Measurements from ENCODE around the gene CELF4. TPM values are rescaled to one million over a fixed set of nuclear protein-coding genes. Genes with fewer than 3 reads are reported as not detected.

CELF4 gene
- total RNA-seq, 1 experiment from 2014 or later: 3.7 TPM

DNA sequence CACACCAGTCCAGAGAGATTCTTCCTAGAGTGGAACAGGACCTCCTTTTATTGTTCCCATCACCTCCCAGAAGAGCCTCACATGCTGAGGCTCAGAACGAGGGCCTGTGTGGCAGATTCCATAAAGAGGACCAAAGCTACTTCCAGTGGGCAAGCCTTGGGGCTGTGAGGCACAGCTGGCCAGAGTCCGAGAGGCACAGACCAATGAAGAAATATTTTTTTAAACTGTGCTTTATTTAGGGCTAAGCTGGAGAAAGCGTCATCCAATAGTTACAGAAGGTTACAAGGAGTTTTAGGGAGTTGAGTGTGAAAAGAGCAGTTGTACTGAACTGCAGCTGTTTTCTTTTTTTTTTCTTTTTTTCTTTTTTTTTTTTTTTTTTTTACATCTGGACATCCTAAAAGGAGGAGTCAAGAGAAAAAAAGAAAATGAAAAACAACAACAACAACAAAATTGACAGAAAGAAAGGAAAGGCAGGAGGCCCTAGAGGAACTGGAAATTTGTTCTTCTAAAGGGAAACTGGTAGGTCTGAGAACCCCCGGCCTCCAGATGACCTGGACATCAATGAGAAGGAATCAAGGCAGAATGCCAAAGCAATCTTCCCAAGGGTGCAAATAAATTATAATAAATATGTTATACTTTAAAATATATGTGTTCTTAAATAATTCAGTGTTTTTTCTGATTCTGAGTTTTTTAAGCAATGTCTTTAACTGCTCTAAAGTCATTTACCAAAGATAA, 322.6 kb downstream of the CELF4 start:
- Histone ChIP-seq H3K36me3 (replicated peaks; ENCODE audit: control insufficient read depth, insufficient read depth, low read length) (no peaks in the 10 kb centered on the region), H3K27me3 (ENCODE audit: control insufficient read depth, insufficient read depth, low read length) (peaks cover 18% of the 10 kb centered on the region; the same call in 1 of the 2 replicates), H3K4me3 (ENCODE audit: insufficient read depth, low read depth, low read length) (no peak overlapping the region)
- no peak for DNase-seq

DNA sequence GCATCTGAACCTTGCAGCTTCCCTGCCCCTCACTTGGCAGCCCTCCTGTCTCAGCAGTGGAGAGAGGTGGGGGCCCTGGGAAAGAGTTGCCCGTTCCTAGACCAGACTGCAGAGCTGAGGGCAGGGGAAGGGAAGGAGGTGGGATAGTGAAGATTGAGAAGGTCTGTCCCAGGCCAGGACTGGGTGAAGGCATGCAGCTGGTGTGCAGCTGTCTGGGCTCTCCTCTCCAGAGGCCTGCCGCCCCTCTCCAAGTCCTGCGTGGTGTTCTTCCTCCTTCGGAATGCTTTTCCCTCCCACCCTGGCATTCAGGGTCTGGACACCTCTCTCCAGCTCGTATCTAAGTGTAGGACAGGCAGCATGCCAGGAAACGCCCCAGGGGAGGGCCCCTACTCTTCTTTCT, 323.5 kb downstream of the CELF4 start:
- Histone ChIP-seq H3K4me3 (ENCODE audit: insufficient read depth, low read depth, low read length) (no peak overlapping the region), H3K36me3 (replicated peaks; ENCODE audit: control insufficient read depth, insufficient read depth, low read length) (no peaks in the 10 kb centered on the region), H3K27me3 (ENCODE audit: control insufficient read depth, insufficient read depth, low read length) (peaks cover 18% of the 10 kb centered on the region; the same call in 1 of the 2 replicates)
- DNase-seq: no peak

DNA sequence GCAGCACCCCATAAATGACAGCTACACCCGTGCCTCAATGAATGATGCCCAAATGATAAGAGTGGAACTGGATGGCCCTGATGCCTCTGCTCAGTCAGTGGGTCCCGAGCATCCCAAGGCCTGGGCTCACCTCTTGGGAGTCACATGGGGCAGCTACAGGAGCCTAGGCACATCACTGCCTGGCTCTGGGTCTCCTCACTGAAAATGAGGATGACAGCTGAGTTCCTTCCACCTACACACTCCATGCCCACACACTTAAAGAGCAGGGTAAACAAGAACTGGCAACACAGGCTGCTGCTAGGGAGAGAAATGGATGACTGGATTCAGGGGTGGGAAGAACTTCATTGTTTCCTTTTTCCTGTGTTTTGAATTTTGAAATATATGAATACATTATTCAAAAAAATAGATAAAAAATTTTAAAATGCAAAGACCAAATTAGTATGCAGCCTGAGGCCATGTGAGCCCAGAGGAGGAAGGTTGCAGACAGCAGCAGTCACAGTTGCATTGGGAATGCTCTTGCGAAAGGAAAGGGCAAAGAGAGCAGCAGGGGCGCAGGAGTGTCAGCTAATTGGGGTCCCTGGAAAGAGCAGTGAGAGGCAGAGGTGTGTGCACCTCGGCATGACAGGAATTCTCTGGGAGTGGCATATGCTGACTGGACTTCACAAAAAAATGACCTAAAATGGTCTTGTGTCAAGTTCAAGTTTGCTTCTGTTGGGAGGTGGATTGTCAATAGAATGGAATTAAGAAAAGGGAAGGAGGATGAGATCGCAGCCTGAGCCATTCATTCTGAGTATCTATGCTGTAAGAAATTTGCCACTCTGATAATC, 327.1 kb downstream of the CELF4 start:
- Histone ChIP-seq H3K4me3 (ENCODE audit: insufficient read depth, low read depth, low read length) (no peak overlapping the region), H3K27me3 (ENCODE audit: control insufficient read depth, insufficient read depth, low read length) (peaks cover 9% of the 10 kb centered on the region; the same call in 1 of the 2 replicates), H3K36me3 (replicated peaks; ENCODE audit: control insufficient read depth, insufficient read depth, low read length) (no peaks in the 10 kb centered on the region)
- DNase-seq: no peak

DNA sequence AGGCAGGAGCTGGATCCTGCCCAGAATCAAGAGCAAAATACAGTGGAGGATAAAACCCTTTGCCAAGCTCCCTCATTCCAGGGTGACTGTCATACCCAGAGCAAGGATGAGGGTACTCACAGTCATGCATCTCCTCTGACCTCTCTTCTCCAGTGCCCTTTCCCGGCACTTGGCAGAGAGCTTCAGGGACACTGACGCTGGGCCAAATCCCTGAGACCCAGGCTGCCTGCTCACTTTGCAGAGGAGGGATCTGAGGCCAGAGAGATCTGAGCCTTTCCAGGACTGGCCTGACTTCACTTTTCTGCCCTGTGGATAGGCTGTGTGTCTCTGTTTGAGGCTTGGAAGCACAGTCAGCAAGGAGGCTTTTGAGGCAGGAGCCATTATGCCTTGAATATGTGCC, 330.0 kb downstream of the CELF4 start:
- DNase-seq: no peak
- Histone ChIP-seq H3K36me3 (replicated peaks; ENCODE audit: control insufficient read depth, insufficient read depth, low read length) (no peaks in the 10 kb centered on the region), H3K4me3 (ENCODE audit: insufficient read depth, low read depth, low read length) (no peak overlapping the region), H3K27me3 (ENCODE audit: control insufficient read depth, insufficient read depth, low read length) (peaks cover 1% of the 10 kb centered on the region; the same call in 1 of the 2 replicates)

DNA sequence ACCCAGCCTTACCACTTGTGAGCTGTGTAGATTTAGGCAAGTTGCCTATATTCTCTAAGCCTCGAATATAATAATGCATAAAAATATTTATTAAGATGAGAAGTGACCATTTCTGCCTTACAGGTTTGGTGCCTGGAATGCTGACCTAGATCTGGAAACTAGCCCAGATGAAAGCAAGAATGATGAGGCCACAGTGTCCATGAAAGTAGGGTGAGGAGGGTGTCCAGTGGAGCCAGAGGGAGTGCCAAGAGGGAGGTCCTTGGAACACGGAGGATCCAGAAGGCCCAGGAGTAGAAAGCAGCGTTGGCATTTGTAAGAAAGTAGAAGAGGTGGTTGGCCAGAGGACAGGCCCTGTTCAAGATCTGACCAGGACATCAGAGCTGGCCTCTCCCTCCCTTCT, 334.3 kb downstream of the CELF4 start:
- no peaks in the 10 kb centered on the region for H3K36me3 ChIP-seq (replicated peaks; ENCODE audit: control insufficient read depth, insufficient read depth, low read length)
- H3K4me3 ChIP-seq (ENCODE audit: insufficient read depth, low read depth, low read length): no peak overlapping the region
- no peak for DNase-seq
- H3K27me3 ChIP-seq (ENCODE audit: control insufficient read depth, insufficient read depth, low read length): peaks cover 1% of the 10 kb centered on the region; the same call in 1 of the 2 replicates

DNA sequence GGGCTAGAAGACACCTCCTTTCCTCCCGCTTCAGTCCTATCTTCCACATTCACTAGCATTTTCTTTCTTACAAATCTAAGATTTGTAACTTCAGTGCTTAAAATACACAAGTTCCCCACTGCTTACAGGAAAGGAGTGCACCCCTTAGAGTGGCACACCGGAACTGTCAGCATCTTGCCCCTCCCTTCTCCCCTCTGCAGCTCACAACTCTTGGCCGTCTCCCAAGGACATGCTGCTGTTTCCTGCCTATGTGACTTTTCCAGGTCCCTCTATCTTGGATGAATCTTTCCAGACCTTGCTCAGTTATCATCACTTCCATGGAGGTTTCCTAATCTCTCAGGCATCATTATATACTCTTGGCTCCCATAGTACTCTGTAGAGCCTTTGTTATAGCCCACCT, 334.8 kb downstream of the CELF4 start:
- Histone ChIP-seq H3K4me3 (ENCODE audit: insufficient read depth, low read depth, low read length) (no peak overlapping the region), H3K27me3 (ENCODE audit: control insufficient read depth, insufficient read depth, low read length) (peaks cover 1% of the 10 kb centered on the region; the same call in 1 of the 2 replicates), H3K36me3 (replicated peaks; ENCODE audit: control insufficient read depth, insufficient read depth, low read length) (no peaks in the 10 kb centered on the region)
- no peak for DNase-seq

DNA sequence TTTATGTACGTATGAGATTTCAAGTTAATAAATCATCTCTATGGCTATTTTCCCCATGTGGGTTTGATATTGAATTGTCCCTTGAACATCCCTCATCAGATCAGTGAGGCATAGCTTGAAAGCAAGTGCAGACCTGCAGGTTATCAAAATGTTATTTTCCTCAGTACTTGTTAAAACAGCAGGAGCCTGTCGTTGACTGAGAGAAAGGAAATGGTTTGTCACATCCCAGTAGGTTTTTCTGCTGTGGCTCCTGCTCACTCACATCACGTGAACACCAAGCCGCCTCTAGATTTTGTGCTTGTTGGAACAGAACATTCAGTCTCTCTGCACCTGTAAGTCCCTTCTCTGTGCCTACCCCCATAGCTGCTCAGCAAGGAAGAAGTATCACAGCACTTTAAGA, 340.3 kb downstream of the CELF4 start:
- no peak for DNase-seq
- Histone ChIP-seq H3K4me3 (ENCODE audit: insufficient read depth, low read depth, low read length) (no peak overlapping the region), H3K27me3 (ENCODE audit: control insufficient read depth, insufficient read depth, low read length) (peaks cover 4% of the 10 kb centered on the region), H3K36me3 (replicated peaks; ENCODE audit: control insufficient read depth, insufficient read depth, low read length) (no peaks in the 10 kb centered on the region)

DNA sequence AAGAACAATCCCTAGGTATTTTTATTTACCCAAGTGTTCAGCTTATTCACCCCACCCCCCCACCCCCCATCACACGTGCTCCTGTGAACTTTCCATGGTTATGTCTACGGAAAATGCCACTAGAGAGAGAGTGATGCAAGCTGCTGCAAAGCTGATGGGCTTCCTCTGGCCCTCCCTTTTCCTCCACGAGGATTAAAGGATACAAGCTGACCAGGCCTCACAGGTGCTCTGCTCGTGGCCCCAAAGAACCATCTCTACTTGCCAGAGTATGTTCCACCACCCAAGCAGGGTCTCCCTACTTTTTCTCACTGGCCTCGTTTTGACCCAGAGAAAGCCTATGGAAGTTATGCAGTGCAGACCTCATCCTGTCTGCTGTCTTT, 342.6 kb downstream of the CELF4 start:
- no peak for DNase-seq
- no peak overlapping the region for H3K4me3 ChIP-seq (ENCODE audit: insufficient read depth, low read depth, low read length)
- H3K36me3 ChIP-seq (replicated peaks; ENCODE audit: control insufficient read depth, insufficient read depth, low read length): no peaks in the 10 kb centered on the region
- H3K27me3 ChIP-seq (ENCODE audit: control insufficient read depth, insufficient read depth, low read length): peaks cover 14% of the 10 kb centered on the region

DNA sequence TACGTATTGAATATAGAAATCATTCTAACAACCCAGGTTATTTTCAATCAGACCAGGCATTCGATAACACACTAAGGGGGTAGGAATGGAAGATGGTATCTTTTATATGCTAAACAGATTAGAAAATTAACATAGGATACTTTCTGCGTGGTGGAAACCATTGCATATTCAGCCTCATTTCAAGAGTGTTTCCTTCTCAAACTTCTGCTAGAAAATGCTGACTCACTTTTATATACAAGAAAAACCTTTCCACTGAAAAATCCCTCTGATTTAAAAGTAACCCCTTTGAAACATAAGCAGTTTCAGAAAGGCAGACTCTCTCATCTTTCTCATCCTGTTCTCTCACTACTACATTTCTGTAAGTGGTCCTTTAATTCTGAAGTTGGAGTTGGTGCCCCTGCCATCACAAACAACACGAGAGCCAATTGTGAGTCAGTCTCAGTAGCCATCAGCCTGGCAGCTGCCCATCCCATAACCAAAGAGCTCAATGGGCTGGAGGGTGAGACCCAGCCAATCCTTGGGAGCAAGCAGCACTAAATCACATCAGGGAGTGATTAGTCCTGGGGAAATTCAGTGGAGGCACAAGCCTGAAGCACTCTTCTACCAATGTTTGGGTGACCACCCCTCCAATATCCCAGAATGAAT, 343.1 kb downstream of the CELF4 start:
- DNase-seq: no peak
- H3K27me3 ChIP-seq (ENCODE audit: control insufficient read depth, insufficient read depth, low read length): peaks cover 17% of the 10 kb centered on the region
- H3K4me3 ChIP-seq (ENCODE audit: insufficient read depth, low read depth, low read length): no peak overlapping the region
- H3K36me3 ChIP-seq (replicated peaks; ENCODE audit: control insufficient read depth, insufficient read depth, low read length): no peaks in the 10 kb centered on the region

DNA sequence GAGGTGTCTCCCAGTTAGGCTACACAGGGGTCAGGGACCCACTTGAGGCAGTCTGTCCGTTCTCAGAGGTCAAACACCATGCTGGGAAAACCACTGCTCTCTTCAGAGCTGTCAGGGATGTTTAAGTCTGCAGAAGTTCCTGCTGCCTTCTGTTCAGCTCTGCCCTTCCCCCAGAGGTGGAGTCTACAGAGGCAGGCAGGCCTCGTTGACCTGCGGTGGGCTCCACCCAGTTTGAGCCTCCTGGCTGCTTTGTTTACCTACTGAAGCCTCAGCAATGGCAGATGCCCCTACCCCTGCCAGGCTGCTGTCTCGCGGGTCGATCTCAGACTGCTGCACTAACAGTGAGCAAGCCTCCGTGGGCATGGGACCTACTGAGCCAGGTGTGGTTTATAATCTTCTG, 346.3 kb downstream of the CELF4 start:
- no peak for DNase-seq
- Histone ChIP-seq H3K36me3 (replicated peaks; ENCODE audit: control insufficient read depth, insufficient read depth, low read length) (no peaks in the 10 kb centered on the region), H3K27me3 (ENCODE audit: control insufficient read depth, insufficient read depth, low read length) (peaks cover 21% of the 10 kb centered on the region), H3K4me3 (ENCODE audit: insufficient read depth, low read depth, low read length) (no peak overlapping the region)

DNA sequence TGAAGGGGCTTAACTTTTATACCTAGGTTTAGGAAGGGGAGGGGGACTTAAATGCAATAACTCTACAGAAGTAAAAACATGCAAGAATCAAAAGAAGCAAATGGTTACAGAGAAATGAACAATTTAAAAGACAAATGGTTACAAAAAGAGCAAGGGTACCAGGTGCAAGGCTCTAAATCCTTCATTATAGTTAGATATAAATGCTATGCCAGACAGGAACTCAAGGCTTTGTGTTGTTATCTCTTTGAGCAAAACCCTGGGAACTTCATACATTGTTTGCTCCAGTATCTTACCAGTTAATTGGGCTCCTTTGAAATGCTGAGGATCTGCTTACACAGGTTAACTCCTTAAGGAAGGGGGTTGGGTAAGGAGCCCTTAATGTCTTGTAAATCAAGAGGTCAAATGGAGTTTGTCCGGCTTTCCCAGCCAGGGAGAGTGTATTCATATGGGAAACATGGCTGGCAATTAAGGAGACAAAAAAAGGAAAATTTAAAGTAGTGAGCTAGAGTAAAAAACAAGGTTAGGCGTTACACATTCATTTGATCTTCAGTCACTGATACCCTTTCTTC, 347.5 kb downstream of the CELF4 start:
- Histone ChIP-seq H3K27me3 (ENCODE audit: control insufficient read depth, insufficient read depth, low read length) (peaks cover 21% of the 10 kb centered on the region), H3K36me3 (replicated peaks; ENCODE audit: control insufficient read depth, insufficient read depth, low read length) (no peaks in the 10 kb centered on the region), H3K4me3 (ENCODE audit: insufficient read depth, low read depth, low read length) (no peak overlapping the region)
- no peak for DNase-seq

DNA sequence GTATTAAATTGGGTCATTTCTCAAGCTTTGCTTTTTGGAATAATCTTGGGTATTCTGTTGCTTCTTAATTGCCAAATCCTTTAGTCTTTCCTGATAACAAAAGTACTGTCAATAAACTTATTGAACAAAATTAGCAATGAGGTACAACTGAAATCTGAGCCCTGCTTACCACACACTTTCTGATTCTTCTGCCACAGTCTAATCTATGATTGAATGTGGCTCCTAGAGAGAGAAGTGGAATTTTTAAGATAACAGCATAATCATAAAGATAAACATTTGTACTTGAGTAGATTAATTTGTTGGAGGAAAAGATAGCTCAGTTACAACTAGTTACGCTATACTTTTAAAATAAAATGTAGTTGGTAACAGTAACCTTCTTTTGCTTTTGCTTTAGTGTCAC, 354.8 kb downstream of the CELF4 start:
- DNase-seq: no peak
- H3K4me3 ChIP-seq (ENCODE audit: insufficient read depth, low read depth, low read length): no peak overlapping the region
- no peaks in the 10 kb centered on the region; the same call in 1 of the 2 replicates for H3K27me3 ChIP-seq (ENCODE audit: control insufficient read depth, insufficient read depth, low read length)
- no peaks in the 10 kb centered on the region for H3K36me3 ChIP-seq (replicated peaks; ENCODE audit: control insufficient read depth, insufficient read depth, low read length)

DNA sequence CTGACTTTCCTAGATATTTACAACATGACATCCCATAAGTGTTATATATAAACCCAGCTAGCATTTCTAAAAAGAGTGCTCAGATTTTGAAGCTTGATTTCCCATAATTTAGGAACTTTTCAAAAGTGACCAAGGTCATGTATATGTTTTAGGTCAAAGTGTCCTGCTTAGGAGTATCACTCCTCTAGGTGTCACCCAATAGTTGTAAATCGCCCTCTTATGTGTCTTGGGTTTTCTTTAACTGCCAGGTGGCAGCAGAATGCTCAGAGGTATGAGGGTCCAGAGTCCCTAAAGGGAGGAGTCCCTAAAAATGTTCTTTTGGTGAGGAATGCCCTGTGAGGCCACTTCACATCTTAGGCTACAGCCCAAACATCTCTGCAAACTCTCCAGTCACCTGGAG, 358.3 kb downstream of the CELF4 start:
- Histone ChIP-seq H3K27me3 (ENCODE audit: control insufficient read depth, insufficient read depth, low read length) (no peaks in the 10 kb centered on the region), H3K36me3 (replicated peaks; ENCODE audit: control insufficient read depth, insufficient read depth, low read length) (no peaks in the 10 kb centered on the region), H3K4me3 (ENCODE audit: insufficient read depth, low read depth, low read length) (no peak overlapping the region)
- peak; percentile 51 for DNase-seq

DNA sequence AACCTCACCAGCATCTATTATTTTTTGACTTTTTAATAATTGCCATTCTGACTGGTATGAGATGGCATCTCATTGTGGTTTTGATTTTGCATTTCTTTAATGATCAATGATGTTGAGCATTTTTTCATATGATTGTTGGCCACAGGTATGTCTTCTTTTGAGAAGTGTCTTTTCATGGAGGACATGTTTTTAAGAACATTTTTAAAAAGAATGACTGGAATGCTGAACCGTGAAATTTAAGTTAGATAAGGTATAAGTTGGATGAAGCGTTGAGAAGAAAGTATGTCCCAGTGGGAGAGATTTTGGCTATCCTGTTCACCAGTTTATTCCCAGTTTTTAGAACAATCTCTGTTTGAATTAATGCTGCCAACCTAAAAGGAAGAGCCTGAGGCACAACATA, 365.9 kb downstream of the CELF4 start:
- H3K36me3 ChIP-seq (replicated peaks; ENCODE audit: control insufficient read depth, insufficient read depth, low read length): no peaks in the 10 kb centered on the region
- DNase-seq: no peak
- H3K4me3 ChIP-seq (ENCODE audit: insufficient read depth, low read depth, low read length): no peak overlapping the region
- H3K27me3 ChIP-seq (ENCODE audit: control insufficient read depth, insufficient read depth, low read length): no peaks in the 10 kb centered on the region
